Astrocyte of the spinal cord (primary cell): Measurements from ENCODE around the gene RAPGEFL1.
"Not testable (repeated sequence)": the region's sequence is repeated elsewhere in the genome, so short reads cannot be mapped to it uniquely, and the experiment has no call there.

Source experiments
- DNase-seq: peaks from one replicate; pipeline ENCODE4 v3.0.0; 2011; ENCODE audit warnings: low read depth, low spot score
- H3K4me3 ChIP-seq: 2 replicates; pipeline ENCODE4 v1.5.1; 2011; ENCODE audit warnings: low read depth, mild to moderate bottlenecking, low read length, moderate library complexity
- in situ Hi-C: cut with HindIII; loops from 2 replicates; pipeline ENCODE4 v1.10.0; 2017; ENCODE audit warnings: low sequenced_read_pairs
- TF ChIP-seq, protein P1 (sequence below): IDR thresholded peaks from 2 replicates; pipeline ENCODE4 v1.5.1; 2012; ENCODE audit warnings: low read depth, mild to moderate bottlenecking, low read length, inconsistent platforms

The RAPGEFL1 gene

DNA sequence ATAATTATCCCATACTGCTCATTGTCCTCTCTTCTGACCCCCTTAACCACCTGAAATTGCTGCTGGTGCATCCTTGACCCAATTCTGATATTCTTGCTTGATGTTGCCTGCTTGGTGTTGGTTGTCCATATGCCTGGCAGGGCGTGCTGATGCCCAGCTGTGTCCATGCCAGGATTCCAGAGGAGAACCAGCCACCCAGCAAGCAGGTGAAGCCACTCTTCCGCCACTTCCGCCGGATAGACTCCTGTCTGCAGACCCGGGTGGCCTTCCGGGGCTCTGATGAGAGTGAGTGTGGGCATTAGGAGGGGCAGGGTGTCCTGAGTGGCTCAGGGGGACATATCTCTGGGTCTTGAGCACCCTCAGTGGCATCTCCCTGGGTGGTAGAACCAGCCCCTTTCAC lies 11.4 kb downstream of the RAPGEFL1 start:
- no peak overlapping the region for H3K4me3 ChIP-seq
- in situ Hi-C loops = loop anchor here (25.0 kb wide), 2 partner anchors 99 to 126 kb away; partner anchors contain the start of genes CDC6, MED24 and THRA
- TF ChIP-seq, protein P1, sequence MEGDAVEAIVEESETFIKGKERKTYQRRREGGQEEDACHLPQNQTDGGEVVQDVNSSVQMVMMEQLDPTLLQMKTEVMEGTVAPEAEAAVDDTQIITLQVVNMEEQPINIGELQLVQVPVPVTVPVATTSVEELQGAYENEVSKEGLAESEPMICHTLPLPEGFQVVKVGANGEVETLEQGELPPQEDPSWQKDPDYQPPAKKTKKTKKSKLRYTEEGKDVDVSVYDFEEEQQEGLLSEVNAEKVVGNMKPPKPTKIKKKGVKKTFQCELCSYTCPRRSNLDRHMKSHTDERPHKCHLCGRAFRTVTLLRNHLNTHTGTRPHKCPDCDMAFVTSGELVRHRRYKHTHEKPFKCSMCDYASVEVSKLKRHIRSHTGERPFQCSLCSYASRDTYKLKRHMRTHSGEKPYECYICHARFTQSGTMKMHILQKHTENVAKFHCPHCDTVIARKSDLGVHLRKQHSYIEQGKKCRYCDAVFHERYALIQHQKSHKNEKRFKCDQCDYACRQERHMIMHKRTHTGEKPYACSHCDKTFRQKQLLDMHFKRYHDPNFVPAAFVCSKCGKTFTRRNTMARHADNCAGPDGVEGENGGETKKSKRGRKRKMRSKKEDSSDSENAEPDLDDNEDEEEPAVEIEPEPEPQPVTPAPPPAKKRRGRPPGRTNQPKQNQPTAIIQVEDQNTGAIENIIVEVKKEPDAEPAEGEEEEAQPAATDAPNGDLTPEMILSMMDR = no peak
- DNase-seq = no peak

DNA sequence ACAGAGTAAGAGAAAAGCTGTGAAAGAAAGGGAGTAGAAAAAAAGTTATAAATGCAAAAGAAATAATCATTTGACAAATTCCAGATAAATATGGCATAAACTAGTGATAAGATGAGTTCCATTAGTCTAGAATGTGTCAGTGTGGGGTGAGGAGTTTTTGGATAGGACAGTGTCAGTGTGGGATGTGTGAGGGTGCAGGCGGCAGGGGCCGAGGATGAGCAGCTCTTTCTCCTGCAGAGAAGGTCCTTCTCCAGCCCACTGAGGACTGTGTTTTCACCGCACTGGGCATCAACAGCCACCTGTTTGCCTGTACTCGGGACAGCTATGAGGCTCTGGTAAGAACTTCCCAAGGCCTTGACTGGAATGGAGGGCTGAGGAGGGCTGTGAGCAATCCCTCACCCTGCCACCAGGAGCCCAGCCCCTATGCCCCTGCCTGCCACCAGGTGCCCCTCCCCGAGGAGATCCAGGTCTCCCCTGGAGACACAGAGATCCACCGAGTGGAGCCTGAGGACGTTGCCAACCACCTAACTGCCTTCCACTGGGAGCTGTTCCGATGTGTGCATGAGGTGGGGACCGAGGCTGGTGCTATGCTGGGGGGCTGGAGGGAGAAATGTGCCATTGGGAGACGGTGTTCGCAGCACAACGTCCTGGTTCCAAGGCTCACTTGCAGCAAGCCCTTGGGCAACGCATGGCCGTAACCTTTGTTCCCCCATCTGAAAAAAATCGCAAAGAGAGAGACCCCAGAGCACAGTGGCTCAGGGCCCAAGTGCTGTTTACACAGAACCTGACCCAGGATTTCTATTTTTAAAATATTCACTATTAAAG lies 13.1 kb downstream of the RAPGEFL1 start:
- DNase-seq = no peak
- H3K4me3 ChIP-seq = no peak overlapping the region
- in situ Hi-C loops = loop anchor here (25.0 kb wide), 2 partner anchors 97 to 128 kb away; partner anchors contain the start of genes CDC6, MED24 and THRA
- TF ChIP-seq, protein P1 = peak; percentile 40

DNA sequence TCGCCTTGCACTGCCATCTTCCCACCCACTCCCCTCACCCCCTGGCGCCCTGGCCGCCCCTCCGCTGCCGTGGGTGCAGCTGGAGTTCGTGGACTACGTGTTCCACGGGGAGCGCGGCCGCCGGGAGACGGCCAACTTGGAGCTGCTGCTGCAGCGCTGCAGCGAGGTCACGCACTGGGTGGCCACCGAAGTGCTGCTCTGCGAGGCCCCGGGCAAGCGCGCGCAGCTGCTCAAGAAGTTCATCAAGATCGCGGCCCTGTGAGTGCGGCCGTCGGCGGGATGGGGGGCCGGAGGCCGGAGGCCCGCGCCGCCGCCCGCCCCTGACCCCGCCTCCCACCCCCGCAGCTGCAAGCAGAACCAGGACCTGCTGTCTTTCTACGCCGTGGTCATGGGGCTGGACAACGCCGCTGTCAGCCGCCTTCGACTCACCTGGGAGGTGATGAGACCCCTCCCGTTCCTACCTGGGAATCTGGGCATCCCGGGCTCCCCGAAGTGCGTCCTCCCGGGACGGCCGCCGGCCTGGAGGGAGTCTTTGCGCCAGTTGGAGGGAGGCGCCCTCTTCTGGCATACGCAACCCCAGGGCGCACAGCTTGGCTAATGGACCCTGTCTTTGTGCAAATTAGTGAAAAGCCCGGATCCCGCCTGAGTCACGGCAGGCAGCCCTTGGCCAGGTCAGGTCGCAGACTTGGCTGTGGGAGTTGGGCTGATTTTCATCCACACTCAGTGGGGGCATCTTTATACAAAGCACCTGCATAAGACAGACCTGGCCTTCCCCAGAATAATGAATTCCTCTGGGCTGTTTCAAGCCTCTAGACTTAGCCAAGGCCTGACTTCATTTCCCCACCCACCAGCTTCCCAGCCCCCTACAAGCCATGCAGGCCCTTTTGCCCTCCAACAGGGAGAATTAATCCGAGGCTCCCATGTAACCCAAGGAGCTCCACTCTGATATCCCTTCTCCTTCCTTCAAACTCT lies 14.3 kb downstream of the RAPGEFL1 start:
- in situ Hi-C loops = loop anchor here (25.0 kb wide), 2 partner anchors 96 to 129 kb away; partner anchors contain the start of genes CDC6, MED24 and THRA
- TF ChIP-seq, protein P1 = peak; percentile 85
- peak; percentile 78 for DNase-seq
- H3K4me3 ChIP-seq = peak overlapping the region; percentile 46

DNA sequence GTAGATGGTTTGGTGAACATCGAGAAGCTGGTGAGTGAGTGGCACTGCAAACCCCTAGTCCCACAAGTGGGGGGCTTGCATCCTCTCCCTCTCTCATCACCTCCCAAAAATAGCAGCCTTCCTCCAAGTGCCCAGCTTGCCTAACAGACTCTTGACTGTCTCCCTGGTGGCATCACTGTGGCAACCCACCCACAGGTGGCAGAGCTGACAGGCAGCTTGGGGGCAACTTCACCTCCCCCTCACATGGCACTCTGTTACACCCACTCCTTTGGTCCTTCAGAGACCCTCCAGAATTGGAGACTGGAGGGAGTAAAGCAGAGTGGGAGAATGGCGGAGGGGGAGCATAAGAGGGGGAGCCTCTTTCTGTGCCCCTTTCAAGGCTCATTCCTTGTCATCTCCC lies 15.7 kb downstream of the RAPGEFL1 start:
- DNase-seq = no peak
- in situ Hi-C loops = loop anchor here (25.0 kb wide), 2 partner anchors 94 to 131 kb away; partner anchors contain the start of genes CDC6, MED24 and THRA
- H3K4me3 ChIP-seq = no peak overlapping the region
- TF ChIP-seq, protein P1 = no peak

GRCh38 chr17:40194821-40195220 lies 17.6 kb downstream of the RAPGEFL1 start:
- no peak overlapping the region for H3K4me3 ChIP-seq
- in situ Hi-C loops = loop anchor here (25.0 kb wide), 2 partner anchors 92 to 133 kb away; partner anchors contain the start of genes CDC6, MED24 and THRA
- no peak for DNase-seq
- TF ChIP-seq, protein P1 = no peak

- H3K4me3 ChIP-seq = no peak overlapping the region
- no peak for DNase-seq
- in situ Hi-C loops = loop anchor here (25.0 kb wide), 2 partner anchors 90 to 135 kb away; partner anchors contain the start of genes CDC6, MED24 and THRA
- TF ChIP-seq, protein P1 = no peak
Measured at GRCh38 chr17:40197550-40197949, 20.3 kb downstream of the RAPGEFL1 start.

DNA sequence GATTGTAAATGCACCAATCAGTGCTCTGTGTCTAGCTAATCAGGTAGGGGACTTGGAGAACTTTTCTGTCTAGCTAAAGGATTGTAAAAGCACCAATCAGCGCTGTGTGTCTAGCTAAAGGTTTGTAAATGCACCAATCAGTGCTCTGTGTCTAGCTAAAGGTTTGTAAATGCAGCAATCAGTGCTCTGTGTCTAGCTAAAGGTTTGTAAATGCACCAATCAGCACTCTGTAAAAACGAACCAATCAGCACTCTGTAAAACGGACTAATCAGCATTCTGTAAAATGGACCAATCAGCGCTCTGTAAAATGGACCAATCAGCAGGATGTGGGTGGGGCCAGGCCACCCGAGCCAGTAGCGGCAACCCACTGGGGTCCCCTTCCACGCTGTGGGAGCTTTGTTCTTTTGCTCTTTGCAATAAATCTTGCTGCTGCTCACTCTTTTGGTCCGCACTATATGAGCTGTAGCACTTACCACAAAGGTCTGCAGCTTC lies 20.7 kb downstream of the RAPGEFL1 start:
- H3K4me3 ChIP-seq, DNase-seq: not testable (repeated sequence)
- in situ Hi-C loops = loop anchor here (25.0 kb wide), 2 partner anchors 89 to 136 kb away; partner anchors contain the start of genes CDC6, MED24 and THRA
